Central memory CD8-positive, alpha-beta T cell (primary cell): ENCODE measurements around the gene SYCN.
"Not testable (repeated sequence)": the region's sequence is repeated elsewhere in the genome, so short reads cannot be mapped to it uniquely, and the experiment has no call there.

Source experiments
- ATAC-seq: fragments of 150-1000 bp; cut with Tn5 transposase; replicated peaks from 2 replicates; pipeline ENCODE4 v1.10.0; 2022; ENCODE audit warnings: mild to moderate bottlenecking, moderate FRiP score, moderate number of reproducible peaks; ENCODE audit not compliant: poor library complexity, severe bottlenecking; ENCODE audit errors: extremely low read depth
- DNase-seq, 2 donors: peaks; one replicate each; pipeline ENCODE4 v3.0.0; 2021; ENCODE audit warnings: low spot score in 2 of 2
- H3K27ac Mint-ChIP-seq: one replicate; pipeline ENCODE4 v1.8.0; 2022; ENCODE audit warnings: low read depth, mild to moderate bottlenecking, moderate library complexity, mixed read lengths
- H3K27me3 Mint-ChIP-seq: one replicate; pipeline ENCODE4 v1.8.0; 2022; ENCODE audit warnings: mixed read lengths
- H3K36me3 Mint-ChIP-seq: one replicate; pipeline ENCODE4 v1.8.0; 2022; ENCODE audit warnings: mild to moderate bottlenecking, moderate library complexity, mixed read lengths; ENCODE audit not compliant: insufficient read depth
- H3K4me1 Mint-ChIP-seq: one replicate; pipeline ENCODE4 v1.8.0; 2022; ENCODE audit warnings: mixed read lengths
- H3K4me3 Mint-ChIP-seq: one replicate; pipeline ENCODE4 v1.8.0; 2022; ENCODE audit warnings: mild to moderate bottlenecking, moderate library complexity, mixed read lengths
- H3K9me3 Mint-ChIP-seq: one replicate; pipeline ENCODE4 v1.8.0; 2022; ENCODE audit warnings: mixed read lengths

The SYCN gene, protein sequence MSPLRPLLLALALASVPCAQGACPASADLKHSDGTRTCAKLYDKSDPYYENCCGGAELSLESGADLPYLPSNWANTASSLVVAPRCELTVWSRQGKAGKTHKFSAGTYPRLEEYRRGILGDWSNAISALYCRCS

DNA sequence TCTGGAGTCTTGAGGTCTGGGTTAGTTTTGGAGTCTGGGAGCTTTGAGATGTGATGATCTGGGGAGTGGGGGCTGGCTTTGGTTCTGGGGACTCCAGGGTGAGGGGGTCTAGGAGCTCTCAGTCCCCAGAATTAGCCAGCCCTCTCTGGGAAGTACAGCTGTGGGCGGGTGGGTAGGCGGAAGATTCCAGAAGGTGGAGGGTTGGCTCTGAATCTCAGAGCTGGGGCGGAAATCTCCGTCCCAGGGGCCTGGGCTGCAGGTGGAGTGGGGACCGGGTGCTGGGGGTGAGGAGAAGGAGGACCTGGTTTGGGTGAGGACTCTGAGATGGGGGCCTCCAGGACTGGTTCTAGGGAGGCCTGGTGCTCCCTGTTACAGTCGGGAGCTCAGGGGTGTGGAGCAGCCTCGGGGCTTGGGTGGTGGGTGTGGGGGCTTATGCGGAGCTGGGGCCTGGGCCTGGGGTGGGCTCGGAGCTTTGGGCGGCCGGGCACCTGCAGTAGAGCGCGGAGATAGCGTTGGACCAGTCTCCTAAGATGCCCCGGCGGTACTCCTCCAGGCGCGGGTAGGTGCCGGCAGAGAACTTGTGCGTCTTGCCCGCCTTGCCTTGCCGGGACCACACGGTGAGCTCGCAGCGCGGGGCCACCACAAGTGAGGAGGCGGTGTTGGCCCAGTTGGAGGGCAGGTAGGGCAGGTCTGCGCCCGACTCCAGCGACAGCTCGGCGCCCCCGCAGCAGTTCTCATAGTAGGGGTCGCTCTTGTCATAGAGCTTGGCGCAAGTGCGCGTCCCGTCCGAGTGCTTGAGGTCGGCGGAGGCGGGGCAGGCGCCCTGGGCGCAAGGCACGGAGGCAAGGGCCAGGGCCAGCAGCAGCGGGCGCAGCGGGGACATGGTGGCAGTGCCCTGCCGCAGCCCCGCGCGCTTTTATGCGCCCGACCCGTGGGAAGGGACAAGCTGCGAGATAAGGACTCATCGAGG lies at the start of gene SYCN:
Gene SYCN (minus strand): TSS at position 892 of the 970 bp plus-strand sequence. CDS start 9 bp downstream, at position 883.
- no peak for ATAC-seq
- Mint-ChIP-seq H3K27ac (no peak within 1 kb of the TSS), H3K9me3 (no peaks in the 10 kb centered on the region), H3K27me3 (peaks cover 64% of the 10 kb centered on the region), H3K4me3 (no peak within 1 kb of the TSS), H3K36me3 (no peaks in the 10 kb centered on the region), H3K4me1 (no peaks in the 10 kb centered on the region)
- DNase-seq: no peak

DNA sequence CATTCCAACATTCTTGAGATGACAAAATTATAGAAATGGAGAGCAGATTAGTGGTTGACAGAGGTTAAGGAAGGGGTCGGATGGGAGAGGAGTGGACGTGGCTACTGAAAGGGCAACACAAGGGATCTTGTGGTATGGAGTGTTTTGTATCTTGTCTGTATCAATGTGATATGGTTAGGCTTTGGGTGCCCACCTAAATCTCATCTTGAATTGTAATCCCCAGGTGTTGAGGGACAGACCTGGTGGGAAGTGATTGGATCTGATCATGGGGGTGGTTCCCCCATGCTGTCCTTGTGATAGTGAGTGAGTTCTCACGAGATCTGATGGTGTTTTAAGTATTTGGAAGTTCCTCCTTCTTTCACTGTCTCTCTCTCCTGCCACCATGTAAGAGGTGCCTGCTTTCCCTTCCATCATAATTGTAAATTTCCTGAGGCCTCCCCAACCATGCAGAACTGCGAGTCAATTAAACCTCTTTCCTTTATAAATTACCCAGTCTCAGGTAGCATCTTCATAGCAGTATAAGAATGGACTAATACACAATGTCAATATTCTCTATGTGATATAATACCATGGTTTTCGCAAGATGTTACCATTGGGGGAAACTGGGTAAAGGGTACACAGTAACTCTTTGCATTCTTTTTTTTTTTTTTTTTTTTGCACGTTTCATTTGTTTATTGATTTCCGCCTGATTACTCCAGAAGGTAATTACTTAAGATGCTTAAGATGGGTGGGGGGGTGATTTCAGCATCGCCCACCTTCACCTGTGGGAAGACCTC lies 49.5 kb upstream of the SYCN start:
- no peak for ATAC-seq
- no peaks in the 10 kb centered on the region for H3K9me3 Mint-ChIP-seq

DNA sequence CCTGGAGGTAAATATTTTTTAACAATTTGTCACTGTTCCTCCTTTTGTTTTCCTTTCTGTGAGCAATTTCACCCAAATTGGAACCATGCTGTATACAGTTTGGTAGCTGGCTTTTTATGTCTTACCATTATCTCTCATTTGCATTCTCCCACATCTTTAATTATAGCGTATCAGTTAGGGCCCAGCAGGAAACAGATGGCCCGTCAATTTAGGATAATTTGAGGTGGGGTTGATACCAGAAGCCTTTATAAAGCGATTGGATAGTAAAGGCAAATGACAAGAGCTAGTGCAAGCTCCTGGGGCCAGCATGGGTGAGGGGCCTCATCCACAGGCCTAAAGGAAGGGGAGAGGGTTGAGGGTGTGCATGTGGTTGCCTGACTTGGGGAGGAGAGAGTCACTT lies 48.4 kb upstream of the SYCN start:
- Mint-ChIP-seq H3K27ac (no peak overlapping the region), H3K27me3 (peaks cover 18% of the 10 kb centered on the region), H3K4me1 (peaks cover 5% of the 10 kb centered on the region), H3K9me3 (no peaks in the 10 kb centered on the region), H3K4me3 (no peak overlapping the region), H3K36me3 (no peaks in the 10 kb centered on the region)
- DNase-seq (no peak), ATAC-seq (no peak)

More for the DNA sequence above, 49.5 kb upstream of the SYCN start:
- Mint-ChIP-seq H3K27me3 (peaks cover 17% of the 10 kb centered on the region), H3K27ac (no peak overlapping the region), H3K4me3 (no peak overlapping the region), H3K36me3 (no peaks in the 10 kb centered on the region), H3K4me1 (peaks cover 12% of the 10 kb centered on the region)
- no peak for DNase-seq

DNA sequence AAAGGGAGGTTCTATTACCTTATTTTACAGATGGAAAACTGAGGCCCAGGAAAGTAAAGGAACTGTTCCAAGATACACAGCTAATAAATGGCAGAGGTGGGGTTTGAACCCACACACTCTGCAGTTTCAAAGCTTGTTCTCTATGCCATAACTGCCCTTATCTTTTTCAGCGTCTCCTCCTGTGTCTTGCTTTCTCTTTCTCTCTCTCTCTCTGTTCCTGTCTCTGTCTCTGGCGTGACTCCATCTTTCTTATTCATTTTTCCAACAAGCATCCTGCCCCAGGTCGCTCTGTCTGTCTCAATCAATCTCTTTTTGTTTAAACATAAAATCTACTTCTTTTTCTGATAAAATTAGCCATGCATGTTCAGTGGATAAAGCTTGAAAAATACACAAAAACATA lies 47.8 kb upstream of the SYCN start:
- Mint-ChIP-seq H3K4me3 (no peak overlapping the region), H3K27ac (no peak overlapping the region), H3K4me1 (peaks cover 5% of the 10 kb centered on the region), H3K36me3 (no peaks in the 10 kb centered on the region), H3K9me3 (no peaks in the 10 kb centered on the region), H3K27me3 (peaks cover 16% of the 10 kb centered on the region)
- DNase-seq (no peak), ATAC-seq (no peak)

DNA sequence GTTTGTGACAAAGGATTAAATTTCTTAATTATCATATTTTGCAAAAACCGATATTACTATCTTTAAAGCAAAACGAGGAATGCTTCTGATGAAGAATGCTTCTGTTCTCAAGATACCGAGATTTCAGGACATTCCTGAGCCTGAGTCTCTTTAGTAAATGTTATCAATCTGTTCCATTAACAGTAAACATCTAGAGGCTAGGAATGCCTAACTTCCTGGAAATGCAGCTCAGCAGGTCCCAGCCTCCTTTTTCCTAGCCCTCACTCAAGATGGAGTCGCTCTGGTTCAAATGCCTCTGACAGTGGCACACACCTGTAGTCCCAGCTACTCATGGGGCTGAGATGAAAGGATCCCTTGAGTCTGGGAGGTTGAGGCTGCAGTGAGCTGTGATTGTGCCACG lies 47.0 kb upstream of the SYCN start:
- H3K27me3 Mint-ChIP-seq: peaks cover 10% of the 10 kb centered on the region
- no peak overlapping the region for H3K27ac Mint-ChIP-seq
- ATAC-seq: no peak
- no peaks in the 10 kb centered on the region for H3K9me3 Mint-ChIP-seq
- no peak overlapping the region for H3K4me3 Mint-ChIP-seq
- peaks cover 5% of the 10 kb centered on the region for H3K4me1 Mint-ChIP-seq
- DNase-seq: no peak
- H3K36me3 Mint-ChIP-seq: no peaks in the 10 kb centered on the region

DNA sequence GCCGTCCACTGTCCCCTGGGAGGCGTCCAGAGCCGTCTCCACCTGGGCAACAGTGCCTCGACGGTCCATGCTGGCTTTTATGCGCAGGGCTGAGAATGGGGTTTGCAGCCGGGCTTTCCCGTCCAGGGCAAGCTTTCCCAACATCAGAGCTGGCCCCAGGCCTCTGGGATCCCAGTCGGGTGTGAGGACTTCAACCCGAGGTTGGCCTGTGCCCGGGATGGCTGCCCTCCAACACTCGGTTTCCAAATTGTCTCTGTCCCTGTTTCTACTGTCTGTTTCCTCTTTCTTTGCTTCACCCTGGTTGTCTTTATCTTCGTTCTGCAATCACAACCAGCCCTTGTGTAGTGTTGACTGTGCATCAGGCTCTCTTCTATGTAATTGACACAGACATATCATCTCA lies 44.7 kb upstream of the SYCN start, which contains the start of gene IFNL4:
Gene IFNL4 (minus strand): TSS at position 51 of the 400 bp plus-strand sequence.
- no peaks in the 10 kb centered on the region for H3K36me3 Mint-ChIP-seq
- H3K4me3 Mint-ChIP-seq: no peak within 1 kb of the TSS
- peaks cover 5% of the 10 kb centered on the region for H3K4me1 Mint-ChIP-seq
- DNase-seq: no peak
- H3K9me3 Mint-ChIP-seq: no peaks in the 10 kb centered on the region
- no peak within 1 kb of the TSS for H3K27ac Mint-ChIP-seq
- ATAC-seq: no peak
- peaks cover 10% of the 10 kb centered on the region for H3K27me3 Mint-ChIP-seq

DNA sequence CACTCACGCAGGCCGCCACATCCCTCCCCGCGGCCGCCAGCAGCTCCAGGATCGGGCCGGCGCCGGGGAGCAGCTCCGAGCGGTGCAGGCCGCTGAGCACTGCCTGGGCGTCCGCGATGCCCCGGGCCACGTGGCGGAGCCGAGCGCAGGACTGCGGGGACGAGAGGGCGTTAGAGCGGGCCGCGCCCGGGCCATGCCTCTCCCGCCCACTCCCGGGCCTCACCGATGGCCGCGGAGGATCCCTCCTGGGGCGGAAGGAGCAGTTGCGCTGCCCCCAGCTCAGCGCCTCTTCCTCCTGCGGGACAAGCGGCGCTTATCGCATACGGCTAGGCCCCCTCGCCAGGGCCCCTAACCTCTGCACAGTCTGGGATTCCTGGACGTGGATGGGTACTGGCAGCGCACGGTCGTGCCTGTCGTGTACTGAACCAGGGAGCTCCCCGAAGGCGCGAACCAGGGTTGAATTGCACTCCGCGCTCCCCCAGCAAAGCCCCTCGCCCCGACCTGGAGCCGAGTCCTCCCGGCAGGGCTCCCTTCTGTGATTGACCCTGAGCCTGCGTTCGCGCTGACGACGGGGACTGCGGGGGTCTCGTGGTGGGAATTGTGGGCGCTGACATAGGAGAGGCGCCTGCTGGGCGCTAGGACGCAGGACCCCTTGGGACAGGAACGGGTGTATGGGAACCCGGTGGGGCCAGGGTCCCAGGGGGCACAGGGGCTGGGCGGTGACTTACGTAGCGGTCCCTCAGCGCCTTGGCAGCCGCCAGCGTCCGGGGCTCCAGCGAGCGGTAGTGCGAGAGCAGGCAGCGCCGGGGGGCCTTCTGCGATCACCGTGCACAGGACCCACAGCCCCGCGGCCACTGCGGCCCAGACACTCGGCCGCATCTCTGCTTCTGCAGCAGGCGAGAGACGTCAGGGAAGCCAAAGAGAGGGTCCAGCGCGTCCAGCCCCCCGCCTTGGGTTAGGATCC lies 43.9 kb upstream of the SYCN start:
- H3K36me3 Mint-ChIP-seq: no peaks in the 10 kb centered on the region
- H3K4me1 Mint-ChIP-seq: peaks cover 5% of the 10 kb centered on the region
- peaks cover 10% of the 10 kb centered on the region for H3K27me3 Mint-ChIP-seq
- no peak overlapping the region for H3K27ac Mint-ChIP-seq
- no peaks in the 10 kb centered on the region for H3K9me3 Mint-ChIP-seq
- no peak for ATAC-seq
- no peak overlapping the region for H3K4me3 Mint-ChIP-seq
- no peak for DNase-seq

DNA sequence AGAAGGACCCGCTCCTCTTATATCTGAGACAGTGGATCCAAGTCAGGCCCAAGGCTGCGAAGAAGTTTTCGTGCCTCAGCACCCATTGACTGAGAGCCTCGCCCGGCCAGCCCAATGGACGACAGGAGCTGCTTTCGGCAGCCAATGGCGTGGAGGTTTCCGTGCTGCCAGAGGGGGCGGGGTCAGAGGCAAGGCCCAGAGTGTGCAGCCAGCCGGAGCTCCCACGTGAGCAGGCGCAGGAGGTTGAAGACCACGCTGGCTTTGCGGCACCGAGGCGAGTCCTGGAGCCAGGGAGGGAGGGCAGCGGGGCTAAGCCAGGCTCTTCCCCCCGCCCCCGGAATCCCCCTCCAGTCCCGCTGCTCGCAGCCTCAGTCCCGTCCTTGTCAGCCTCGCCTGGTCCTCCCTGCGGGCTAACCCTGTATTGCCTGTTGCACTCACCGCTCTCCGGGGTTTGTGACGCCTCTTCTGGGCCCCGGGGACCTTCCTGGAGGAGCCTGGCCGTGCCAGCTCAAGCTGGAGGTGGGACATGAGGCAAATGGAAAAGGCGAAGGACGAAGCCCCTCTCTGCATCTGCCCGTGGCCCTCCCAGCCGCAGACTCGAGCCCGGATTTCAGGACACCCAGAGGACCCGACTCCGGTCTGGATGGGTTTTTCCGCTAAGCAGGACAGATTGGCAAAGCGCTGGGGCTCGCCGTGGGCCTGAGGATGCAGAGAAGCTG lies 43.0 kb upstream of the SYCN start:
- no peaks in the 10 kb centered on the region for H3K9me3 Mint-ChIP-seq
- H3K36me3 Mint-ChIP-seq: no peaks in the 10 kb centered on the region
- no peak overlapping the region for H3K27ac Mint-ChIP-seq
- no peaks in the 10 kb centered on the region for H3K4me1 Mint-ChIP-seq
- peaks cover 10% of the 10 kb centered on the region for H3K27me3 Mint-ChIP-seq
- H3K4me3 Mint-ChIP-seq: no peak overlapping the region
- no peak for DNase-seq
- ATAC-seq: no peak

DNA sequence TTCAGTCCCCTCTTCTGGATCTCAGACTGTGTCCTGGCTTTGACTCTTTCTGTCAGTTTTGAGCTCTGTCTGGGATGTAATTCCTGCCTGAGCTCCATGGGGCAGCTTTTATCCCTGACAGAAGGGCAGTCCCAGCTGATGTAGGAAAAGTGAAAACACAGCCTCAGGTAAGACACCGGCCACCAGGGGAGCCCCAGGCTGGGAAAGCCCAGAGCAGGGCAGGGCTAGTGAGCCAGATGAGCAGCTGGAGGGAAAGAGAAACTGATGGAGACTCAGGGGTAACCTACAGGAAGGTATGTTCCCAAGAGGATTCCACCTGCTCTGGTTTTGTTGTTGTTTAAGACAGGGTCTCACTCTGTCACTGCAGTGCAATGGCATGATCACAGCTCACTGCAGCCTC lies 41.1 kb upstream of the SYCN start:
- not testable (repeated sequence) for H3K36me3 Mint-ChIP-seq, H3K27me3 Mint-ChIP-seq, H3K9me3 Mint-ChIP-seq, H3K4me1 Mint-ChIP-seq, H3K4me3 Mint-ChIP-seq, H3K27ac Mint-ChIP-seq, DNase-seq
- peak; percentile 54 for ATAC-seq

DNA sequence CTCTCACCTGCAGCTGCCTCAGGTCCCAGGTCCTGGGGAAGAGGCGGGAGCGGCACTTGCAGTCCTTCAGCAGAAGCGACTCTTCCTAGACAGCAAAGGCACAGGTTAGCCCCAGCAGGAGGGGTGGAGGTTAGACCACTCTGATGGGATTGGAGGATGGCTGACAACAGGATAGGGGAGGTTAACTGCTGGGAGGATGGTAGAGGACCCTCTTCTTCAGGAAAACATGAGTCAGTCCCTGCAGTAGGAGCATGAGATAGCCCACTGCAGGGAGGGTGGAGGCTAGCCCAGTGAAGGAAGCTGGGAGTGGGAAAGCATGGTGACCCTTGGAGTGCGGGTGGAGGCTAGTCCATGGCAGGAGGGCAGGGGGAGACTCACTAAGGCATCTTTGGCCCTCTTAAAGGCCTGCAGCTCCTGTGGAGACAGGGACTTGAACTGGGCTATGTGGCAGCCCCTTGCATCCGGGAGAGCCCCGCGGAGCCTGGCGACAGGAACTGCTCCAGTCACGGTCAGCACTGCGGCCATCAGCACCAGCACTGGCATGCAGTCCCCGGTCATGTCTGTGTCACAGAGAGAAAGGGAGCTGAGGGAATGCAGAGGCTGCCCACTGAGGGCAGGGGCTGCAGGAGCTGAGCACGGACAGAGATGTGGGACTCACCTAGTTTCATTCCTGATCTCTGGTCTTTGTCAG lies 40.5 kb upstream of the SYCN start, which contains the start of gene IFNL3:
Gene IFNL3 (minus strand): TSS at position 597 of the 691 bp plus-strand sequence. CDS start 39 bp downstream, at position 558.
- not testable (repeated sequence) for H3K27ac Mint-ChIP-seq, H3K4me3 Mint-ChIP-seq, DNase-seq, ATAC-seq, H3K36me3 Mint-ChIP-seq, H3K9me3 Mint-ChIP-seq, H3K27me3 Mint-ChIP-seq, H3K4me1 Mint-ChIP-seq

DNA sequence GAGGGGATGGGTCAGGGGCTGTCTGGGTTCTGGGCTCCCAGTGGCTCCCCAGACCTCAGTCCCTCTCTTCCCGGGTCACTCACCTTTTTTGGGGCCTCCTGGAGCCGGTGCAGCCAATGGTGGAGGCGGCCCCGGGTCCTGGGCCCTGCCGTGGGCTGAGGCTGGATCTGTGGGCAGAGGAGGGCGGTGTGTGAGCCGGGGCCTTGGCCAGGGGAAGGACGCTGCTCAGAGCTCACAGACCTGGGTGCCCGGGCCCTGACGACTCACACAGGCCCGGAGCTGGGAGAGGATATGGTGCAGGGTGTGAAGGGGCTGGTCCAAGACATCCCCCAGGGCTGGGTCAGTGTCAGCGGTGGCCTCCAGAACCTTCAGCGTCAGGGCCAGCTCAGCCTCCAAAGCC lies 39.7 kb upstream of the SYCN start:
- not testable (repeated sequence) for ATAC-seq, H3K27ac Mint-ChIP-seq, H3K27me3 Mint-ChIP-seq, H3K9me3 Mint-ChIP-seq, H3K36me3 Mint-ChIP-seq, H3K4me3 Mint-ChIP-seq, DNase-seq, H3K4me1 Mint-ChIP-seq
